ENCODE data around the gene EFNA5.

GRCh38 chr5:107370396-107370968 is 300.3 kb downstream of the EFNA5 start:
- TF ChIP-seq CTCF (IDR thresholded peaks at IDR 0.05), result no peak
- no peak for TF ChIP-seq POLR2A (IDR thresholded peaks at IDR 0.05)

All from lower leg skin (tissue), 3 donors.